Keratinocyte (primary cell): ENCODE data around the gene SOCS3.
"Not testable (repeated sequence)": the region's sequence is repeated elsewhere in the genome, so short reads cannot be mapped to it uniquely, and the experiment has no call there.

Source experiments
- EZH2 ChIP-seq: IDR thresholded peaks from one replicate; pipeline ENCODE4 v1.6.1; 2012; ENCODE audit warnings: inconsistent platforms, mild to moderate bottlenecking, low read length, moderate library complexity
- TF ChIP-seq, protein P1 (sequence below), 3 experiments: IDR thresholded peaks in 1 of 3; conservative IDR thresholded peaks in 1 of 3; optimal IDR thresholded peaks in 1 of 3; 2 replicates in 2 of 3; 3 replicates in 1 of 3; pipeline versions ENCODE3 to v1.5.1; 2011; ENCODE audit warnings: low read length in 3 of 3, mild to moderate bottlenecking in 3 of 3, moderate library complexity in 2 of 3, control low read depth in 1 of 3, inconsistent platforms in 1 of 3; ENCODE audit not compliant: insufficient read depth in 2 of 3; ENCODE audit errors: extremely low read depth in 1 of 3

- TF ChIP-seq, protein P1, sequence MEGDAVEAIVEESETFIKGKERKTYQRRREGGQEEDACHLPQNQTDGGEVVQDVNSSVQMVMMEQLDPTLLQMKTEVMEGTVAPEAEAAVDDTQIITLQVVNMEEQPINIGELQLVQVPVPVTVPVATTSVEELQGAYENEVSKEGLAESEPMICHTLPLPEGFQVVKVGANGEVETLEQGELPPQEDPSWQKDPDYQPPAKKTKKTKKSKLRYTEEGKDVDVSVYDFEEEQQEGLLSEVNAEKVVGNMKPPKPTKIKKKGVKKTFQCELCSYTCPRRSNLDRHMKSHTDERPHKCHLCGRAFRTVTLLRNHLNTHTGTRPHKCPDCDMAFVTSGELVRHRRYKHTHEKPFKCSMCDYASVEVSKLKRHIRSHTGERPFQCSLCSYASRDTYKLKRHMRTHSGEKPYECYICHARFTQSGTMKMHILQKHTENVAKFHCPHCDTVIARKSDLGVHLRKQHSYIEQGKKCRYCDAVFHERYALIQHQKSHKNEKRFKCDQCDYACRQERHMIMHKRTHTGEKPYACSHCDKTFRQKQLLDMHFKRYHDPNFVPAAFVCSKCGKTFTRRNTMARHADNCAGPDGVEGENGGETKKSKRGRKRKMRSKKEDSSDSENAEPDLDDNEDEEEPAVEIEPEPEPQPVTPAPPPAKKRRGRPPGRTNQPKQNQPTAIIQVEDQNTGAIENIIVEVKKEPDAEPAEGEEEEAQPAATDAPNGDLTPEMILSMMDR (optimal IDR thresholded peaks at IDR 0.05 in 1 of 3, IDR thresholded peaks at IDR 0.05 in 1 of 3, conservative IDR thresholded peaks at IDR 0.05 in 1 of 3; ENCODE audit: extremely low read depth in 1 of 3, insufficient read depth in 2 of 3, low read length in 3 of 3) = not testable (repeated sequence)
- not testable (repeated sequence) for TF ChIP-seq EZH2
Observed at GRCh38 chr17:78309659-78310255, 50.1 kb downstream of the SOCS3 start.
